HL-60 (cell line): ENCODE data around the gene MID1IP1.
A peak's percentile ranks its signal among the peaks of the same experiment; 100 is the strongest.

Experiments
- DNase-seq, 2 experiments: peaks; one replicate each; pipeline ENCODE4 v3.0.0-alpha.2; 2010 to 2020; ENCODE audit warnings: low read depth in 1 of 2, low spot score in 1 of 2
- H3K27ac ChIP-seq: fragments of 250-450 bp; sonication (Bioruptor Pico); replicated peaks from 2 replicates; pipeline ENCODE4 v1.5.1; 2020; ENCODE audit warnings: mild to moderate bottlenecking, moderate library complexity
- H3K27me3 ChIP-seq: fragments of 250-450 bp; sonication (Bioruptor Pico); 2 replicates; pipeline ENCODE4 v1.5.1; 2021; ENCODE audit warnings: mild to moderate bottlenecking, moderate library complexity; ENCODE audit not compliant: insufficient read depth, poor library complexity, severe bottlenecking
- H3K4me3 ChIP-seq: replicated peaks from 2 replicates; pipeline ENCODE4 v1.5.1; 2011; ENCODE audit warnings: mild to moderate bottlenecking, control low read depth, low read length; ENCODE audit not compliant: insufficient read depth
- CTCF ChIP-seq: IDR thresholded peaks from one replicate; pipeline ENCODE4 v1.5.1; 2011; ENCODE audit warnings: low read length, control low read depth, inconsistent platforms; ENCODE audit not compliant: insufficient read depth
- GABPA ChIP-seq: IDR thresholded peaks from 2 replicates; pipeline ENCODE4 v1.6.1; 2012; ENCODE audit warnings: low read depth
- POLR2AphosphoS5 ChIP-seq: IDR thresholded peaks from 2 replicates; pipeline ENCODE4 v1.6.1; 2012; ENCODE audit warnings: low read depth
- REST ChIP-seq: IDR thresholded peaks from 2 replicates; pipeline ENCODE4 v1.6.1; 2012; ENCODE audit warnings: low read depth; ENCODE audit not compliant: insufficient replicate concordance
- SPI1 ChIP-seq: IDR thresholded peaks from 2 replicates; pipeline ENCODE4 v1.6.1; 2012; ENCODE audit warnings: low read depth, mild to moderate bottlenecking, borderline replicate concordance

Gene MID1IP1

GRCh38 chrX:38796946-38797345, 4.3 kb upstream of the MID1IP1 start:
- Histone ChIP-seq H3K4me3 (no peak overlapping the region), H3K27ac (no peak overlapping the region), H3K27me3 (no peaks in the 10 kb centered on the region)
- no peak for TF ChIP-seq REST
- no peak for TF ChIP-seq POLR2AphosphoS5
- TF ChIP-seq GABPA = no peak
- no peak for TF ChIP-seq CTCF
- TF ChIP-seq SPI1 = no peak
- no peak for DNase-seq

GRCh38 chrX:38798956-38799355, 2.3 kb upstream of the MID1IP1 start:
- DNase-seq = no peak
- Histone ChIP-seq H3K4me3 (no peak overlapping the region), H3K27me3 (no peaks in the 10 kb centered on the region), H3K27ac (no peak overlapping the region)
- no peak for TF ChIP-seq POLR2AphosphoS5
- no peak for TF ChIP-seq CTCF
- no peak for TF ChIP-seq REST
- no peak for TF ChIP-seq GABPA
- TF ChIP-seq SPI1 = no peak

GRCh38 chrX:38799995-38800580, 1.2 kb upstream of the MID1IP1 start:
- DNase-seq = peak in 1 of 2 experiments; percentile 36
- TF ChIP-seq SPI1 (no peak), REST (no peak), POLR2AphosphoS5 (no peak), CTCF (no peak), GABPA (no peak)
- H3K27me3 ChIP-seq = no peaks in the 10 kb centered on the region
- peak overlapping the region; percentile 96; the same call in 1 of the 2 replicates for H3K27ac ChIP-seq
- no peak overlapping the region for H3K4me3 ChIP-seq
